ENCODE data around the gene GALNT10.

Gene GALNT10

DNA sequence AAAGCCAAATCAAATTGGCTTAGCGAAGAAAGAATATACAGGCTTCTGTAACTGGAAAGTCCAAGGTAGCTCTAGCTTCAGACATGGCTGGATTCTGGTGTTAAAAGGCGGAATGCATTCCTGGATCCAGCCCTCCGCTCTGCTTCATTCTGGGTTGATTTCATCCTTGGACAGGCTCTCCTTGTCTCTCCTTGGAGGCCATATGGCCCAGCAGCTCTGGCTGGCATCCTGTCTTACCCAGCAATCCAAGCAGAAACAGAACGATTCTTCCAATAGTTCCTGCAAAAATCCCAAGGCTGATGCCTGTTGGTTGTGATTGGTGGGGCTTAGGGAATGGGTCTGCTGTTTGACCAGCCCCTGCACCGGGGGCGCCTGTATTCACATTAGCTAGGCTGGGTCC lies 218.3 kb downstream of the GALNT10 start:
- POLR2A ChIA-PET: no interaction called here
- no peak for DNase-seq (ENCODE audit: extremely low spot score)
- no peak for TF ChIP-seq FOXA1 (IDR thresholded peaks at IDR 0.05)
- no peak for TF ChIP-seq NFRKB (IDR thresholded peaks at IDR 0.05)
- TF ChIP-seq PKNOX1 (IDR thresholded peaks at IDR 0.05): no peak
- TF ChIP-seq SP1 (IDR thresholded peaks at IDR 0.05): no peak
- TF ChIP-seq TARDBP (IDR thresholded peaks at IDR 0.05): no peak
- no peak for TF ChIP-seq FOXK2 (IDR thresholded peaks at IDR 0.05)
- no peak for TF ChIP-seq HDGF (IDR thresholded peaks at IDR 0.05; ENCODE audit: borderline replicate concordance)
- no peak for TF ChIP-seq ARNT (IDR thresholded peaks at IDR 0.05)
- no peak for TF ChIP-seq BHLHE40 (IDR thresholded peaks at IDR 0.05; ENCODE audit: borderline replicate concordance)
- no peak for TF ChIP-seq L3MBTL2 (conservative IDR thresholded peaks at IDR 0.05)
- TF ChIP-seq LEF1 (IDR thresholded peaks at IDR 0.05; ENCODE audit: borderline replicate concordance): no peak
- TF ChIP-seq FOXM1 (IDR thresholded peaks at IDR 0.05; ENCODE audit: borderline replicate concordance): no peak
- no peak for TF ChIP-seq ZNF384 (IDR thresholded peaks at IDR 0.05)
- no peak for TF ChIP-seq ELF4 (IDR thresholded peaks at IDR 0.05)
- no peak for TF ChIP-seq CTBP1 (IDR thresholded peaks at IDR 0.05; ENCODE audit: borderline replicate concordance)
- no peak for TF ChIP-seq SUZ12 (IDR thresholded peaks at IDR 0.05)
- CTCF ChIA-PET: interaction anchor here (1.1 kb wide), 1 partner anchor 221 kb away, joined by 4 read pairs; no protein-coding TSS in a partner anchor

GRCh38 chr5:154409230-154409840 lies 218.8 kb downstream of the GALNT10 start:
- no peak for TF ChIP-seq SUZ12 (IDR thresholded peaks at IDR 0.05)
- no peak for TF ChIP-seq PKNOX1 (IDR thresholded peaks at IDR 0.05)
- TF ChIP-seq CTBP1 (IDR thresholded peaks at IDR 0.05; ENCODE audit: borderline replicate concordance): no peak
- TF ChIP-seq ZNF384 (IDR thresholded peaks at IDR 0.05): no peak
- no peak for TF ChIP-seq ARNT (IDR thresholded peaks at IDR 0.05)
- TF ChIP-seq NFRKB (IDR thresholded peaks at IDR 0.05): no peak
- TF ChIP-seq TARDBP (IDR thresholded peaks at IDR 0.05): no peak
- no peak for TF ChIP-seq FOXA1 (IDR thresholded peaks at IDR 0.05)
- CTCF ChIA-PET: interaction anchor here (0.5 to 1.2 kb wide), 3 partner anchors 16 to 229 kb away, joined by 3 to 4 read pairs (median 3); no protein-coding TSS in a partner anchor
- POLR2A ChIA-PET: no interaction called here
- no peak for DNase-seq (ENCODE audit: extremely low spot score)

GRCh38 chr5:154410008-154410407 lies 219.5 kb downstream of the GALNT10 start:
- ChIA-PET POLR2A (no interaction called here), CTCF (interaction anchor here (0.5 to 1.2 kb wide), 2 partner anchors 15 to 230 kb away, joined by 3 read pairs; no protein-coding TSS in a partner anchor)
- no peak for DNase-seq (ENCODE audit: extremely low spot score)
- TF ChIP-seq ZNF384 (IDR thresholded peaks at IDR 0.05): no peak
- TF ChIP-seq HDGF (IDR thresholded peaks at IDR 0.05; ENCODE audit: borderline replicate concordance): no peak
- TF ChIP-seq TARDBP (IDR thresholded peaks at IDR 0.05): no peak
- no peak for TF ChIP-seq SP1 (IDR thresholded peaks at IDR 0.05)
- no peak for TF ChIP-seq FOXM1 (IDR thresholded peaks at IDR 0.05; ENCODE audit: borderline replicate concordance)
- TF ChIP-seq ARNT (IDR thresholded peaks at IDR 0.05): no peak
- no peak for TF ChIP-seq LEF1 (IDR thresholded peaks at IDR 0.05; ENCODE audit: borderline replicate concordance)
- TF ChIP-seq L3MBTL2 (conservative IDR thresholded peaks at IDR 0.05): no peak
- TF ChIP-seq CTBP1 (IDR thresholded peaks at IDR 0.05; ENCODE audit: borderline replicate concordance): no peak
- TF ChIP-seq BHLHE40 (IDR thresholded peaks at IDR 0.05; ENCODE audit: borderline replicate concordance): no peak
- TF ChIP-seq FOXA1 (IDR thresholded peaks at IDR 0.05): no peak
- TF ChIP-seq SUZ12 (IDR thresholded peaks at IDR 0.05): no peak

GRCh38 chr5:154410786-154411185 lies 220.3 kb downstream of the GALNT10 start:
- TF ChIP-seq TARDBP (IDR thresholded peaks at IDR 0.05) (no peak), ARNT (IDR thresholded peaks at IDR 0.05) (no peak), FOXK2 (IDR thresholded peaks at IDR 0.05) (no peak), ELF4 (IDR thresholded peaks at IDR 0.05) (no peak), L3MBTL2 (conservative IDR thresholded peaks at IDR 0.05) (no peak), FOXM1 (IDR thresholded peaks at IDR 0.05; ENCODE audit: borderline replicate concordance) (no peak), SUZ12 (IDR thresholded peaks at IDR 0.05) (no peak)
- ChIA-PET POLR2A (no interaction called here), CTCF (interaction anchor here (1.2 kb wide), 1 partner anchor 230 kb away, joined by 3 read pairs; no protein-coding TSS in a partner anchor)
- no peak for DNase-seq (ENCODE audit: extremely low spot score)

GRCh38 chr5:154411338-154411737 lies 220.8 kb downstream of the GALNT10 start:
- TF ChIP-seq SUZ12 (IDR thresholded peaks at IDR 0.05): no peak
- TF ChIP-seq FOXA1 (IDR thresholded peaks at IDR 0.05): no peak
- no peak for TF ChIP-seq HDGF (IDR thresholded peaks at IDR 0.05; ENCODE audit: borderline replicate concordance)
- no peak for TF ChIP-seq FOXM1 (IDR thresholded peaks at IDR 0.05; ENCODE audit: borderline replicate concordance)
- no peak for TF ChIP-seq NFRKB (IDR thresholded peaks at IDR 0.05)
- no peak for TF ChIP-seq ELF4 (IDR thresholded peaks at IDR 0.05)
- TF ChIP-seq BHLHE40 (IDR thresholded peaks at IDR 0.05; ENCODE audit: borderline replicate concordance): no peak
- no peak for TF ChIP-seq SP1 (IDR thresholded peaks at IDR 0.05)
- TF ChIP-seq CTBP1 (IDR thresholded peaks at IDR 0.05; ENCODE audit: borderline replicate concordance): no peak
- no peak for TF ChIP-seq LEF1 (IDR thresholded peaks at IDR 0.05; ENCODE audit: borderline replicate concordance)
- TF ChIP-seq ARNT (IDR thresholded peaks at IDR 0.05): no peak

GRCh38 chr5:154412316-154412715 lies 221.8 kb downstream of the GALNT10 start:
- ChIA-PET CTCF (interaction anchor here (0.6 kb wide), 1 partner anchor 51 kb away, joined by 3 read pairs; no protein-coding TSS in a partner anchor), POLR2A (no interaction called here)
- TF ChIP-seq FOXK2 (IDR thresholded peaks at IDR 0.05): no peak
- no peak for TF ChIP-seq NFRKB (IDR thresholded peaks at IDR 0.05)
- TF ChIP-seq FOXM1 (IDR thresholded peaks at IDR 0.05; ENCODE audit: borderline replicate concordance): no peak

More at GRCh38 chr5:154411338-154411737, 220.8 kb downstream of the GALNT10 start:
- ChIA-PET POLR2A (no interaction called here), CTCF (no interaction called here)
- DNase-seq (ENCODE audit: extremely low spot score): no peak

GRCh38 chr5:154412925-154413324 lies 222.4 kb downstream of the GALNT10 start:
- no peak for TF ChIP-seq LEF1 (IDR thresholded peaks at IDR 0.05; ENCODE audit: borderline replicate concordance)
- no peak for TF ChIP-seq ZNF384 (IDR thresholded peaks at IDR 0.05)
- no peak for TF ChIP-seq CTBP1 (IDR thresholded peaks at IDR 0.05; ENCODE audit: borderline replicate concordance)
- no peak for TF ChIP-seq TARDBP (IDR thresholded peaks at IDR 0.05)
- ChIA-PET POLR2A (no interaction called here), CTCF (no interaction called here)
- no peak for DNase-seq (ENCODE audit: extremely low spot score)

More at GRCh38 chr5:154412316-154412715, 221.8 kb downstream of the GALNT10 start:
- no peak for DNase-seq (ENCODE audit: extremely low spot score)
